Neural progenitor cell (in vitro differentiated cells): ENCODE data around the gene PAQR5. TPM values are rescaled to one million over a fixed set of nuclear protein-coding genes. Genes with fewer than 3 reads are reported as not detected.

ENCODE experiments used
- DNase-seq: peaks from one replicate; pipeline ENCODE4 v3.0.0-alpha.2; 2016; ENCODE audit warnings: low spot score
- H2AFZ ChIP-seq: fragments of 200-600 bp; sonication (generic); replicated peaks from 2 replicates; pipeline ENCODE4 v1.6.1; 2016; ENCODE audit warnings: antibody characterized with exemption
- H3F3A ChIP-seq: fragments of 200-600 bp; sonication (generic); 2 replicates; pipeline ENCODE4 v1.6.1; 2016; ENCODE audit warnings: antibody characterized with exemption, low read depth
- H3K27ac ChIP-seq: fragments of 200-600 bp; sonication (generic); 2 replicates; pipeline ENCODE4 v1.5.1; 2016; ENCODE audit warnings: mild to moderate bottlenecking
- H3K27me3 ChIP-seq: fragments of 200-600 bp; sonication (generic); 2 replicates; pipeline ENCODE4 v1.6.1; 2016; ENCODE audit warnings: mild to moderate bottlenecking, moderate library complexity
- H3K36me3 ChIP-seq: fragments of 200-600 bp; sonication (generic); 2 replicates; pipeline ENCODE4 v1.5.1; 2016
- H3K4me1 ChIP-seq: fragments of 200-600 bp; sonication (generic); 2 replicates; pipeline ENCODE4 v1.6.1; 2016; ENCODE audit warnings: mixed run types
- H3K4me2 ChIP-seq: fragments of 200-600 bp; sonication (generic); 2 replicates; pipeline ENCODE4 v1.6.1; 2016
- H3K4me3 ChIP-seq: fragments of 200-600 bp; sonication (generic); 2 replicates; pipeline ENCODE4 v1.5.1; 2016
- H3K79me2 ChIP-seq: fragments of 200-600 bp; sonication (generic); 2 replicates; pipeline ENCODE4 v1.6.1; 2016; ENCODE audit warnings: low read depth
- H3K9ac ChIP-seq: fragments of 200-600 bp; sonication (generic); 2 replicates; pipeline ENCODE4 v1.6.1; 2016
- H3K9me3 ChIP-seq: fragments of 200-600 bp; sonication (generic); 2 replicates; pipeline ENCODE4 v1.5.1; 2016; ENCODE audit warnings: low read depth
- H4K20me1 ChIP-seq: fragments of 200-600 bp; sonication (generic); 2 replicates; pipeline ENCODE4 v1.6.1; 2016; ENCODE audit warnings: low read depth
- H3K27ac Mint-ChIP-seq: 3 replicates; pipeline ENCODE4 v1.8.0; 2021; ENCODE audit warnings: mixed read lengths
- H3K27me3 Mint-ChIP-seq: 2 replicates; pipeline ENCODE4 v1.8.0; 2022; ENCODE audit warnings: low read depth, mild to moderate bottlenecking, inconsistent platforms, moderate library complexity, mixed read lengths; ENCODE audit not compliant: insufficient read depth
- H3K36me3 Mint-ChIP-seq: 3 replicates; pipeline ENCODE4 v1.8.0; 2021; ENCODE audit warnings: mixed read lengths
- H3K4me1 Mint-ChIP-seq: 3 replicates; pipeline ENCODE4 v1.8.0; 2021; ENCODE audit warnings: mixed read lengths
- H3K4me3 Mint-ChIP-seq: 3 replicates; pipeline ENCODE4 v1.8.0; 2021; ENCODE audit warnings: mild to moderate bottlenecking, moderate library complexity, mixed read lengths
- H3K9me3 Mint-ChIP-seq: 3 replicates; pipeline ENCODE4 v1.8.0; 2020; ENCODE audit warnings: mixed read lengths
- EZH2 ChIP-seq: fragments of 200-600 bp; sonication (generic); IDR thresholded peaks from 2 replicates; pipeline ENCODE4 v1.6.1; 2017; ENCODE audit warnings: antibody characterized with exemption, mild to moderate bottlenecking, moderate library complexity
- EZH2phosphoT487 ChIP-seq: fragments of 200-600 bp; sonication (generic); IDR thresholded peaks from 2 replicates; pipeline ENCODE4 v1.6.1; 2017; ENCODE audit warnings: antibody characterized with exemption
- total RNA-seq: library from RNA; depleted of rRNA; stranded (reverse); fragments of >200 nt; gene quantifications from 2 replicates; pipeline ENCODE4 v1.2.3, GENCODE V29; 2015; ENCODE audit warnings: low replicate concordance
- TF ChIP-seq, protein P1 (sequence below): fragments of 200-600 bp; sonication (generic); IDR thresholded peaks from 2 replicates; pipeline ENCODE4 v1.5.1; 2017; ENCODE audit warnings: antibody characterized with exemption, mild to moderate bottlenecking

PAQR5 gene
- total RNA-seq, 1 donor from 2014 or later = 1.4 TPM

DNA sequence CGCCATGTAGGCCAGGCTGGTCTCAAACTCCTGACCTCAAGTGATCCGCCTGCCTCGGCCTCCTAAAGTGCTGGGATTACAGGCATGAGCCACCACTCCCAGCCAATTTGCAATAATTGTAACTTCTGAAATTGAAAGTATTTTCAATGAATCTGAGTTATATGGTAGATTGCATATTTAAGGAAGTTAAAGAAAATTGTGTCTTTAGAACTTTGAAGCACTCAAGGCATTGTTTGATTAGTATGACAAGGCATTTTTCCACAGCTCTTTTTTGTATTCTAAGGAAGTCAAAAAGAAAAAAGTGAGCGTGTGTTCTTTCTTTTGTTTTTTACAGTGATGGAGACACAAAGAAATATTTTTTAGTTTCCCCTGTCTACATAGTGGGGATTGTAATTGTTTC, 138.2 kb downstream of the PAQR5 start:
- no peak overlapping the region for H3K9ac ChIP-seq
- DNase-seq = no peak
- Mint-ChIP-seq H3K4me3 (no peak overlapping the region), H3K9me3 (no peaks in the 10 kb centered on the region), H3K27ac (no peak overlapping the region), H3K36me3 (peaks cover 31% of the 10 kb centered on the region), H3K27me3 (no peaks in the 10 kb centered on the region), H3K4me1 (no peaks in the 10 kb centered on the region)
- peaks cover 55% of the 10 kb centered on the region for H3K36me3 ChIP-seq
- no peak overlapping the region for H3K4me2 ChIP-seq
- peaks cover 20% of the 10 kb centered on the region for H4K20me1 ChIP-seq
- no peaks in the 10 kb centered on the region for H3K27me3 ChIP-seq
- H3K79me2 ChIP-seq = peaks cover 5% of the 10 kb centered on the region
- no peak overlapping the region for H3K4me3 ChIP-seq
- no peaks in the 10 kb centered on the region for H3K4me1 ChIP-seq
- TF ChIP-seq, protein P1, sequence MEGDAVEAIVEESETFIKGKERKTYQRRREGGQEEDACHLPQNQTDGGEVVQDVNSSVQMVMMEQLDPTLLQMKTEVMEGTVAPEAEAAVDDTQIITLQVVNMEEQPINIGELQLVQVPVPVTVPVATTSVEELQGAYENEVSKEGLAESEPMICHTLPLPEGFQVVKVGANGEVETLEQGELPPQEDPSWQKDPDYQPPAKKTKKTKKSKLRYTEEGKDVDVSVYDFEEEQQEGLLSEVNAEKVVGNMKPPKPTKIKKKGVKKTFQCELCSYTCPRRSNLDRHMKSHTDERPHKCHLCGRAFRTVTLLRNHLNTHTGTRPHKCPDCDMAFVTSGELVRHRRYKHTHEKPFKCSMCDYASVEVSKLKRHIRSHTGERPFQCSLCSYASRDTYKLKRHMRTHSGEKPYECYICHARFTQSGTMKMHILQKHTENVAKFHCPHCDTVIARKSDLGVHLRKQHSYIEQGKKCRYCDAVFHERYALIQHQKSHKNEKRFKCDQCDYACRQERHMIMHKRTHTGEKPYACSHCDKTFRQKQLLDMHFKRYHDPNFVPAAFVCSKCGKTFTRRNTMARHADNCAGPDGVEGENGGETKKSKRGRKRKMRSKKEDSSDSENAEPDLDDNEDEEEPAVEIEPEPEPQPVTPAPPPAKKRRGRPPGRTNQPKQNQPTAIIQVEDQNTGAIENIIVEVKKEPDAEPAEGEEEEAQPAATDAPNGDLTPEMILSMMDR = no peak
- TF ChIP-seq EZH2 = no peak
- TF ChIP-seq EZH2phosphoT487 = no peak
- no peak overlapping the region for H3K27ac ChIP-seq
- H3K9me3 ChIP-seq = no peaks in the 10 kb centered on the region
- H2AFZ ChIP-seq = no peak overlapping the region
- H3F3A ChIP-seq = peaks cover 13% of the 10 kb centered on the region

DNA sequence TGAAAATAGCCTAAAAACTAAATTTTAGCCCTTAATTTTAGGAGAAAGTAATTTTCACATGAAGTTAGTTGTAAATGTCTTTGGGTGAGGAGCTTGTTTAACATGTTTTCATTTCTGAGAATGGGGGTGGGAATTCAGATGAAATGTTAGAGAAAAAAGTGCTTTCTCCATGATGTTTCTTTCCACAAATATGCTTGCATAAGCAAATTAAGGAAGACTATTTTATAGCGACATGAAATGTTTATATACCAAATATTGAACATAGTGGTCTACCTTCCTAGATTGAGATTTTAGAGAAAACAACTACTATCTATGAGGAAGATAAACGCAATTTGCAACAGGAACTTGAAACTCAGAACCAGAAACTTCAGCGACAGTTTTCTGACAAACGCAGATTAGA, 140.9 kb downstream of the PAQR5 start:
- Histone ChIP-seq H3K27me3 (no peaks in the 10 kb centered on the region), H2AFZ (no peak overlapping the region), H3K4me2 (no peak overlapping the region), H3F3A (peaks cover 13% of the 10 kb centered on the region), H3K27ac (no peak overlapping the region), H3K9ac (no peak overlapping the region), H3K4me1 (no peaks in the 10 kb centered on the region), H3K9me3 (no peaks in the 10 kb centered on the region), H3K36me3 (peaks cover 61% of the 10 kb centered on the region), H4K20me1 (peaks cover under 1% of the 10 kb centered on the region), H3K4me3 (no peak overlapping the region), H3K79me2 (no peaks in the 10 kb centered on the region)
- DNase-seq = no peak
- Mint-ChIP-seq H3K27ac (no peak overlapping the region), H3K4me3 (no peak overlapping the region), H3K9me3 (no peaks in the 10 kb centered on the region), H3K27me3 (no peaks in the 10 kb centered on the region), H3K4me1 (no peaks in the 10 kb centered on the region), H3K36me3 (peaks cover 25% of the 10 kb centered on the region)
- TF ChIP-seq EZH2phosphoT487 (no peak), EZH2 (no peak)
- TF ChIP-seq, protein P1 = no peak

DNA sequence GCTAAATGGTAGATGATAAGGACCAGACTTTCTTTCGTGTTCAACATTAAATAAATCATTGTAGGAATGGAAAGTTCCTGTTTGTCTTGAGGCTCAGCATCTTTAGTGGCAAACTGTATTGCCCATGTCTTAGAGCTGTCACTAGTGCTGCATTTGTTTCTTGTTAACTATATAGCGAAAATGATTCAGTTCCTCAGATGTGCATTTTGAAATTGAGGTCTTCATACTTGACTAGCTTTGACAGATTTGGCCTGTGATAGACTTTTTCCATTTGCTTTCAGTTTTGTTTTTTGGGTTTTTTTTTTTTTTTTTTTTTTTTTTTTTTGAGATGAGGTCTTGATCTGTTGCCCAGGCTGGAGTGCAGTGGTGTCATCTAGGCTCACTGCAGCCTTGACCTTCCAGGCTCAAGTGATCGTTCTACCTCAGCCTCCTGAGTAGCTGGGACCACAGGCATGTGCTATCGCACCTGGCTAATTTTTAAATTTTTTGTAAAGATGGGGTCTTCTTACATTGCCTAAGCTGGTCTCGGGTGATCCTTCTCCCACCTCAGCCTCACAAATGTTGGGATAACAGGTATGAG, 144.4 kb downstream of the PAQR5 start:
- Mint-ChIP-seq H3K9me3 (no peaks in the 10 kb centered on the region), H3K4me1 (no peaks in the 10 kb centered on the region), H3K36me3 (peaks cover 21% of the 10 kb centered on the region), H3K4me3 (no peak overlapping the region), H3K27me3 (no peaks in the 10 kb centered on the region), H3K27ac (no peak overlapping the region)
- Histone ChIP-seq H3K79me2 (no peaks in the 10 kb centered on the region), H3K4me3 (no peak overlapping the region), H3K9ac (no peak overlapping the region), H4K20me1 (no peaks in the 10 kb centered on the region), H3K4me2 (no peak overlapping the region), H3K4me1 (no peaks in the 10 kb centered on the region), H2AFZ (no peak overlapping the region), H3K27me3 (no peaks in the 10 kb centered on the region), H3F3A (peaks cover 36% of the 10 kb centered on the region), H3K9me3 (no peaks in the 10 kb centered on the region), H3K36me3 (peaks cover 71% of the 10 kb centered on the region), H3K27ac (no peak overlapping the region)
- no peak for DNase-seq
- TF ChIP-seq, protein P1 = no peak
- TF ChIP-seq EZH2phosphoT487 (no peak), EZH2 (no peak)
